GM19240 (cell line): ENCODE measurements around the gene DIPK1A.

ENCODE experiments used
- DNase-seq: peaks from one replicate; pipeline ENCODE4 v3.0.0; 2011; ENCODE audit warnings: low spot score; ENCODE audit not compliant: insufficient read length

The DIPK1A gene

GRCh38 chr1:92843429-92844352, 117.6 kb downstream of the DIPK1A start:
- no peak for DNase-seq

GRCh38 chr1:92843046-92843423, 118.2 kb downstream of the DIPK1A start:
- DNase-seq, result no peak

GRCh38 chr1:92842082-92843045, 118.9 kb downstream of the DIPK1A start:
- DNase-seq, result no peak

GRCh38 chr1:92840600-92840999, 120.7 kb downstream of the DIPK1A start:
- no peak for DNase-seq

- DNase-seq, result no peak
Observed at GRCh38 chr1:92839442-92839841, 121.8 kb downstream of the DIPK1A start.

- DNase-seq, result no peak
Observed at GRCh38 chr1:92838519-92838918, 122.7 kb downstream of the DIPK1A start.

GRCh38 chr1:92837062-92837461, 124.2 kb downstream of the DIPK1A start:
- DNase-seq, result no peak

GRCh38 chr1:92834617-92835016, 126.6 kb downstream of the DIPK1A start:
- no peak for DNase-seq

GRCh38 chr1:92833840-92834239, 127.4 kb downstream of the DIPK1A start:
- DNase-seq, result no peak

GRCh38 chr1:92832537-92833114, 128.6 kb downstream of the DIPK1A start:
- DNase-seq, result no peak

GRCh38 chr1:92831762-92832536, 129.3 kb downstream of the DIPK1A start, which contains the start of gene RPL5:
TSS of gene RPL5 (plus strand) at chr1:92832040. CDS start at chr1:92832115, 75 bp downstream.
- DNase-seq, result peak; percentile 95

- no peak for DNase-seq
Observed at GRCh38 chr1:92831368-92831761, 129.9 kb downstream of the DIPK1A start.

- DNase-seq, result no peak
Observed at GRCh38 chr1:92826792-92827191, 134.5 kb downstream of the DIPK1A start.

GRCh38 chr1:92822879-92823278, 138.4 kb downstream of the DIPK1A start:
- DNase-seq, result no peak

GRCh38 chr1:92820551-92820950, 140.7 kb downstream of the DIPK1A start:
- DNase-seq, result no peak

GRCh38 chr1:92820024-92820423, 141.2 kb downstream of the DIPK1A start:
- DNase-seq, result no peak

GRCh38 chr1:92817986-92818764, 143.1 kb downstream of the DIPK1A start:
- DNase-seq, result peak; percentile 21

- DNase-seq, result no peak
Observed at GRCh38 chr1:92817137-92817697, 144.0 kb downstream of the DIPK1A start.

GRCh38 chr1:92816732-92817131, 144.5 kb downstream of the DIPK1A start:
- DNase-seq, result no peak

- DNase-seq, result no peak
Observed at GRCh38 chr1:92808381-92808780, 152.9 kb downstream of the DIPK1A start.
